Astrocyte of the hippocampus (primary cell): Measurements from ENCODE around the gene ITPKB.
A peak's percentile ranks its signal among the peaks of the same experiment; 100 is the strongest.
"Not testable (repeated sequence)": the region's sequence is repeated elsewhere in the genome, so short reads cannot be mapped to it uniquely, and the experiment has no call there.

ENCODE experiments used
- DNase-seq: peaks from one replicate; pipeline ENCODE4 v3.0.0; 2011; ENCODE audit warnings: low read depth, low spot score

Gene ITPKB

DNA sequence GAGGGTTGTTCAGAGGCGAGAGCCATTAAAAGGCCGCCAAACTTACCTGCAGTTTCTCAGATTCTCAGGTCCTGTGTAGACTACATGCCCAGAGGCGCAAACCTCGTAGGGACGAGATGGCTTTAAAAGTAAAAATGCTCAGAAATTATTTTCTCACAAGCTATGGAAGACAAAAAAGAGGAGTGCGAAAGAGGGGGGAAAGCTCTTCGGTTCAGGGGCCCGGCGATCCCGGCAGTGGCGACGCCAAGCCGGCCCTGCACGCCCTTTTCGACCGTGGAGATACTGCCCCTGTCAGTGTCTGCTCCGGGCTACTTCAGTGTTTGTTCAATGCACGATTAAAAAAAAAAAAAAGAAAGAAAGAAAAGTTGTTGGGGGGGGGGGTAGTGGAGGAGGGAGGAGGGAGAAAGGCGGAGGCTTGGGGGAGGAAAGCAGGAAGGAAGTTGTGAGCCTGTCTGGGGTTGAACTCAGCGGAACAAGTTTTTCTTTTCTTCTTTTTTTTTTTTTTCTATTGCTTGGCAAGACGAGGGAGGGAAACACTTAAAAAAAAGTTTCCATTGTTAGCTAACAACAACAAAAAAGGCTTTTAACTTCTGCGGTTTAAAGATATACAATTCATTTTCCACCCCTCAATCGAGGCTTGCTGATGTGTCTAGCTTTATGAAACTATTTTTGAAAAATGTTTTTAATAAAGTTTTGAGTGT lies at the start of gene ITPKB:
TSS of gene ITPKB (minus strand) at position 288 of the 701 bp plus-strand sequence. CDS start 1,824 bp downstream, outside the sequence.
- peak; percentile 76 for DNase-seq

DNA sequence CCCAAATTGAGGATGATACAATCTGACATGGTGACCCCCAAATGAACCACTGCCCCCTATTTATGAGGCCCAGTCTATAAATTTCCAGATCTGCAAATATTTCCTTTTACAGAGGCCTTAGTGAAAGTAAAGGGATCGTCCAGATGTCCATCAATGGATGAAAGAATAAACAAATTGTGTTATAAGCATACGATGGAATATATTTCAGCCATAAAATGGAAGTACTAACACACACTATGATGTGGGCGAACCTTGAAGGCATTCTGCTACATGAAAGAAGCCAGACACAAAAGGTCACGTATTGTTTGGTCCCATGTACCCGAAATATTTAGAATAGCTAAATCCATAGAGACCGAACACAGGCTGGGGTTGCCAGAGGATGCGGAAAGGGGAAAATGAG lies 48.6 kb upstream of the ITPKB start:
- no peak for DNase-seq

GRCh38 chr1:226787071-226787470 lies 48.0 kb upstream of the ITPKB start:
- DNase-seq: no peak

GRCh38 chr1:226786550-226786949 lies 47.5 kb upstream of the ITPKB start:
- DNase-seq: no peak

GRCh38 chr1:226785805-226786204 lies 46.7 kb upstream of the ITPKB start:
- no peak for DNase-seq

- peak; percentile 52 for DNase-seq
These were observed 45.3 kb upstream of the ITPKB start for GRCh38 chr1:226784081-226785049.

GRCh38 chr1:226782845-226783601 lies 43.9 kb upstream of the ITPKB start:
- DNase-seq: peak; percentile 25

GRCh38 chr1:226781937-226782609 lies 43.0 kb upstream of the ITPKB start:
- DNase-seq: no peak

DNA sequence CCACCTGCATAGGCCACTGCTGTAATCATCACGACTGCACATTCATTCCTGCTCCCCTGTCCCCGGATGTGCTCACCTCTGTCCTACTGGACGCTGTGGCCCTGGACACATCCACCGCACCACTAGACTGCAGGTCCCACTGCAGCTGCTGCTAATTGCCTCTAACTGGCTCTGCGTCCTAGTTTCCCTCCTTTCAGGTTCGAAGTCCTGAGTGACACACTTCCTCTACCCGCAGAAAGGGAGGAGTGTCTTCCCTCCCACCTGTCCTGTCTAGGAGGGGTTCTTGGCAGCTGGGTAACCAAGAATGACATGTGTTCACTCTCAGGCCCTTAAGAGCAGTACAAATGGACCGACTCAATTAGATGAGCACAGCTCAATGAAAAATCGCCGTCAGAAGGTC lies 40.5 kb upstream of the ITPKB start:
- DNase-seq: no peak

DNA sequence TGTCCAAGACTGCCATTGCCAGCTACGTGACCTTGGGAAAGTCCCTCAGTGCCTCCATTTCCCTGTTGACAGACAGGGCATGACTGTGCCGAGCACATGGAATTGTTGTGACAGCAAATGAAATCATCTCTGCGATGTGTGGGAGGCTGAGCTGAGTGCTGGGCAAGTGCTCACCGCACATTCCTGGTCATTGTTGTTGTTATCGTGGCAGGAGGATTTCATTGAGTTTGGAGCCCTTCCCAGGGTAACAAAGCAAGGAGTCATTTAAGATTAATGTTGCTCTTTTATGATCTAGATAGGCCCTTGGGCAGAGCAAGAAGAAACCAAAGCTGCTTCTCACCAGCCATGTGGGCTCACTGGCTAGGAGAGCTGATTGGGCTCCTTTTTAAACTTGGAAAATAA lies 39.6 kb upstream of the ITPKB start:
- peak; percentile 96 for DNase-seq

- no peak for DNase-seq
These were observed 37.9 kb upstream of the ITPKB start for GRCh38 chr1:226776975-226777374.

GRCh38 chr1:226776066-226776465 lies 37.0 kb upstream of the ITPKB start:
- no peak for DNase-seq

DNA sequence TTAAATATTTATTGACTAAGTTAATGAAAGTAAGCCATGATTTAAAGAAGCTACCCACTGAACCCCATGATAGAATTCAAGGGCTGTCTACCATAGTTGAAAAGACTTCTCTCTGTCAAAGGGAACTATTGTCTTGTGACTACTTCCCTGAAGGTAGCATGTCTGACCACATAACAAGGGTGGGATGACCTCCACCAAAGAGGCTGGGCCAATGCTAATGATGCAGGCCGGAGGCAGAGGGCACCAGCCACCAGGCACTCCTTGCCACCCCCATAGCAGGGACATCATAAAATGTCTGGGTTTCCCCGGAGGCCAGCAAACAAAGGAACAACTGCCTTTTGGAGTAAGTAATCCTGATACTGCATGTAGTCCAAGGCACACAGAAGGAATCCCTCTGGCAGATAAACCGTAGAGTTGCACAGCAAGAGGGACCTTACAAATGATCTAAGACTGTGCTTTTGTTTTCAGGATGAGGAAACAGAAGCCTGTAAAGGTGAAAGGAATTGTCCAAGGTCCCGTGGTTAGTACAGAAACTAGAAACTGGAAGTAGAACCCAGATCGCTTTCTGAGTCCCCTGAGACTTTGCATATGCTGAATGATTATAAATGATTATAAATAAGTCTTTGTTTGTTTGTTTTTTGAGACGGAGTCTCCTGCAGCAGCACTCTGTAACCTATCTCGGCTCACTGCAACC lies 33.5 kb upstream of the ITPKB start:
- no peak for DNase-seq

DNA sequence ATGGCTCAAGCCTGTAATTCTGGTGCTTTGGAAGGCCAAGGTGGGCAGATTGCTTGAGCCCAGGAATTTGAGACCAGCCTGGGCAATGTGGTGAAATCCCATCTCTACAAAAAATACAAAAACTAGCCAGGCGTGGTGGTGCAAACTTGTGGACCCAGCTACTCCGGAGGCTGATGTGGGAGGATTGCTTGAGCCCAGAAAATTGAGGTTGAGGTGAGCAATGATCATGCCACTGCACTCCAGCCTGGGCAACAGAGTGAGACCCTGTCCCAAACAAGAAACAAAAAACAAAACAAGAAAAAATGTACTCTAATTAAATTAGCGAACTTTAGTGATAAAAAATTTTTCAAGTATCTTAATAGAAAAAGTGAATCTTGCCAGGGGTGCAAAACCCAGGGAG lies 28.1 kb upstream of the ITPKB start:
- not testable (repeated sequence) for DNase-seq

- DNase-seq: no peak
These were observed 27.5 kb upstream of the ITPKB start for GRCh38 chr1:226766565-226766964.

DNA sequence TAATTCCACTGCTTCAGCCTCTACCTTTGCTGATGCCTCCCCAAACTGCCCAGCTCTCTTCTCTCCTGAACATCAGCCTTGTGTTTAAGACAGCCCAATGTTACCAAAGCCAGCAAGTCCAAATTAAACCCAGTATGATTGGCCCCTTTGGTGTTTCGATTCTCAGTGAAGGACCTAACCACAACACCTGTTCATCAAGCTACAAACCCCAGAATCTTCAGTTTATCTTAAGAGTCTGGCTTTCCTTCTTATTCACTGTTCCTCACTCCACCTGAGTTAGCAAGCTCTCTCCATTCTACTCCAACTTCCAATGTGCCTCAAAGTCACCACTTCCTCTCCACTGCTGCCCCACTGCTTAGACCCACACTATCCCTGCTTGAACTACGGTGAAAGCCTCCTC lies 25.5 kb upstream of the ITPKB start:
- DNase-seq: no peak

DNA sequence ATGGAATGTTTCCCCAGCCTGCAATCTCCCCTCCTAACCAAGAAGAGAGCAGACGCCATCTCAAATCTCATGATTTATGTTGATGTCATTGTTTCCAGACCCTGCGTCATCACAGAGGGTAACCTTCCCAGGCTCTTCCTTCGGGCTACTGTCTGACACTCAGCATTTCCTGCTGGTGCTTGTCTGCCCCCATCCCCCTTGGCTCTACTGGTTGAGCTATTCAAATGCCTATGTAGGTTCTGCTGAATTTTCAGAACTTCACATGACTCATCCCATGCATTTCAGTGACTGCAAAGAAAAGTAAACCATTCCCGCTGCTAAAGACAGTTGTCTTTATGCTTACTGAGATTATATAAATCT lies 24.8 kb upstream of the ITPKB start:
- DNase-seq: peak; percentile 63

GRCh38 chr1:226762988-226763904 lies 24.2 kb upstream of the ITPKB start:
- DNase-seq: no peak

- DNase-seq: no peak
These were observed 23.0 kb upstream of the ITPKB start for GRCh38 chr1:226762055-226762454.

DNA sequence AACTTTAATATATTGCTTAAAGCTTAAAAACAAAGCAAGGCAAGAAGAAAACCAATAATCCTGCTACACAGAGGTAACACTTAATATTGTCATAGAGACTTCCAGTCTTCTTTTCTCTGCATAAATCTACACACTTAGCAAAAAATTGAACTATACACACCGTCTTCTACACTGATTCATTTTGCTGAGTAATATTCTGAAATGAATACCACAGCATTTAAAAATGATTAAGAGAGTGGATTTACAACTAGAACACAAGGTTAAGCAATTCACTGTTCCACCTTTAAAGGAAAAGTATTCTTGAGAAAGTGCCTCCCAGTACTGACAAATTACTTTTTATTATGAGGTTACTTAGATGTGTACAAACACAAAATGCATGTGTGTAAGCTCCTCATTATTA lies 22.2 kb upstream of the ITPKB start:
- no peak for DNase-seq
